Measurements from ENCODE around the gene TOP2A.

GRCh38 chr17:40436636-40437035 lies 18.9 kb upstream of the TOP2A start:
- TF ChIP-seq CTCF (conservative IDR thresholded peaks at IDR 0.05) (no peak), EZH2 (IDR thresholded peaks at IDR 0.05; ENCODE audit: low read depth) (no peak)
